HG02840 (cell line): ENCODE measurements around the gene RABGGTA.

Source experiments
- ATAC-seq: cut with Tn5 transposase; IDR thresholded peaks from one replicate; pipeline ENCODE4 v1.9.1; 2021; ENCODE audit warnings: mild to moderate bottlenecking, moderate library complexity, moderate number of reproducible peaks; ENCODE audit not compliant: unreplicated experiment, low FRiP score

The RABGGTA gene

GRCh38 chr14:24261969-24262327 lies 9.4 kb downstream of the RABGGTA start:
- ATAC-seq, result no peak

- no peak for ATAC-seq
These were observed 10.0 kb downstream of the RABGGTA start for GRCh38 chr14:24261256-24261968.

- ATAC-seq, result no peak
These were observed 10.6 kb downstream of the RABGGTA start for GRCh38 chr14:24260780-24261157.

GRCh38 chr14:24260026-24260779 lies 11.2 kb downstream of the RABGGTA start:
- ATAC-seq, result no peak

GRCh38 chr14:24259282-24260025 lies 11.9 kb downstream of the RABGGTA start:
- ATAC-seq, result no peak

GRCh38 chr14:24258548-24259265 lies 12.7 kb downstream of the RABGGTA start:
- ATAC-seq, result no peak

GRCh38 chr14:24258119-24258518 lies 13.3 kb downstream of the RABGGTA start:
- ATAC-seq, result no peak

- no peak for ATAC-seq
These were observed 14.4 kb downstream of the RABGGTA start for GRCh38 chr14:24256960-24257359.

- no peak for ATAC-seq
These were observed 15.3 kb downstream of the RABGGTA start for GRCh38 chr14:24255931-24256711.

GRCh38 chr14:24255438-24255837 lies 16.0 kb downstream of the RABGGTA start:
- no peak for ATAC-seq

- no peak for ATAC-seq
These were observed 16.6 kb downstream of the RABGGTA start for GRCh38 chr14:24254630-24255392.

GRCh38 chr14:24253936-24254335 lies 17.5 kb downstream of the RABGGTA start:
- ATAC-seq, result no peak

GRCh38 chr14:24252289-24253124 lies 18.9 kb downstream of the RABGGTA start:
- ATAC-seq, result no peak

- no peak for ATAC-seq
These were observed 19.5 kb downstream of the RABGGTA start for GRCh38 chr14:24251880-24252288.

GRCh38 chr14:24250354-24250753 lies 21.0 kb downstream of the RABGGTA start:
- no peak for ATAC-seq

- ATAC-seq, result no peak
These were observed 22.0 kb downstream of the RABGGTA start for GRCh38 chr14:24249230-24250021.

GRCh38 chr14:24247422-24247821 lies 24.0 kb downstream of the RABGGTA start:
- no peak for ATAC-seq
